HCT116 (cell line): ENCODE results near the gene BSG.

Experiments used
- CTCF ChIP-seq, 3 experiments: fragments of 200-600 bp in 1 of 3; sonication (generic) in 1 of 3; IDR thresholded peaks in 2 of 3; conservative IDR thresholded peaks in 1 of 3; 2 replicates each; pipeline ENCODE4 v1.5.1; 2012 to 2017; ENCODE audit warnings: low read depth in 2 of 3, low read length in 2 of 3, antibody characterized with exemption in 1 of 3, borderline replicate concordance in 1 of 3, control low read depth in 1 of 3, mild to moderate bottlenecking in 1 of 3, mixed read lengths in 1 of 3, mixed run types in 1 of 3, moderate library complexity in 1 of 3; ENCODE audit not compliant: insufficient read depth in 1 of 3
- POLR2AphosphoS5 ChIP-seq: IDR thresholded peaks from 2 replicates; pipeline ENCODE4 v1.6.1; 2011; ENCODE audit warnings: mild to moderate bottlenecking, low read depth, low read length, moderate library complexity
- RAD21 ChIP-seq: IDR thresholded peaks from 2 replicates; pipeline ENCODE4 v1.6.1; 2012; ENCODE audit warnings: low read depth, mild to moderate bottlenecking
- TCF7L2 ChIP-seq: IDR thresholded peaks from 2 replicates; pipeline ENCODE4 v1.7.0; 2011; ENCODE audit warnings: borderline replicate concordance, inconsistent platforms; ENCODE audit not compliant: insufficient read depth, insufficient read length; ENCODE audit errors: extremely low read depth

- TF ChIP-seq CTCF (IDR thresholded peaks at IDR 0.05 in 2 of 3, conservative IDR thresholded peaks at IDR 0.05 in 1 of 3; ENCODE audit: borderline replicate concordance in 1 of 3, insufficient read depth in 1 of 3, low read depth in 2 of 3, low read length in 2 of 3) (no peak), RAD21 (no peak), POLR2AphosphoS5 (no peak), TCF7L2 (no peak)
Observed at GRCh38 chr19:602391-603301, 30.2 kb downstream of the BSG start.
